HUES64 (cell line): Measurements from ENCODE around the gene ADRM1.

Source experiments
- H3K27ac ChIP-seq: 2 replicates; pipeline ENCODE4 v1.7.0; 2013; ENCODE audit warnings: low read depth, low read length, inconsistent platforms
- H3K27me3 ChIP-seq: 2 replicates; pipeline ENCODE4 v1.6.1; 2013; ENCODE audit warnings: mild to moderate bottlenecking, low read length; ENCODE audit not compliant: insufficient read depth
- H3K36me3 ChIP-seq: 2 replicates; pipeline ENCODE4 v1.6.1; 2013; ENCODE audit warnings: mild to moderate bottlenecking, low read length; ENCODE audit not compliant: insufficient read depth
- H3K4me1 ChIP-seq: 2 replicates; pipeline ENCODE4 v1.6.1; 2013; ENCODE audit warnings: mild to moderate bottlenecking, low read length, moderate library complexity; ENCODE audit not compliant: insufficient read depth
- H3K4me3 ChIP-seq: 2 replicates; pipeline ENCODE4 v1.5.1; 2013; ENCODE audit warnings: mild to moderate bottlenecking, low read length, moderate library complexity
- H3K9ac ChIP-seq: 2 replicates; pipeline ENCODE4 v1.6.1; 2013; ENCODE audit warnings: mild to moderate bottlenecking, low read depth, low read length
- H3K9me3 ChIP-seq: 2 replicates; pipeline ENCODE4 v1.6.1; 2013; ENCODE audit warnings: low read depth, low read length; ENCODE audit not compliant: insufficient read depth
- WGBS: fragments of 150-250, 120-280 bp; methylation state at CpG from one replicate; pipeline ENCODE4 v1.1.7; 2013; ENCODE audit warnings: missing lambda C conversion rate; 5-methylcytosine and 5-hydroxymethylcytosine counted together

Gene ADRM1

DNA sequence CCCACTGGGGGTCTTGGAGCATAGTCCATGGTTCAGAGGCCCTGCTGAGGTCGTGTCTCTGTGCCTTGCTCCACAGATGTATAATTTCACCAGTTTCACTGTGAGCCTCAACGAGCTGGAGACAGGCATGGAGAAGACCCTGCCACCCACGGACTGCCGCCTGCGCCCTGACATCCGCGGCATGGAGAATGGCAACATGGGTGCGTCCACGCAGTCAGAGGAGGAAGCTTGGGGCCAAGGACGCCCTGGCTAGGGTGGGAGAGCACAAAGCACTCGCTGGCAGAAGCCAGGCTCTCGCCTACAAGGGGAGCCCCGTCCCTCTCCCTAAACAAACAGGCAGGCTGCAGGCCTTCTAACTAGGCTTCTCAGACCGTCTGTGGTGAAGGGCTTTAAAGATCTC, 13.7 kb upstream of the ADRM1 start:
- H3K4me3 ChIP-seq, result no peak overlapping the region
- H3K27ac ChIP-seq, result no peak overlapping the region
- no peaks in the 10 kb centered on the region for H3K27me3 ChIP-seq
- H3K9ac ChIP-seq, result no peak overlapping the region
- peaks cover 49% of the 10 kb centered on the region for H3K36me3 ChIP-seq
- no peaks in the 10 kb centered on the region for H3K4me1 ChIP-seq
- H3K9me3 ChIP-seq, result no peaks in the 10 kb centered on the region
- WGBS, result 90% methylated on average over 14 of the region's 14 CpGs

DNA sequence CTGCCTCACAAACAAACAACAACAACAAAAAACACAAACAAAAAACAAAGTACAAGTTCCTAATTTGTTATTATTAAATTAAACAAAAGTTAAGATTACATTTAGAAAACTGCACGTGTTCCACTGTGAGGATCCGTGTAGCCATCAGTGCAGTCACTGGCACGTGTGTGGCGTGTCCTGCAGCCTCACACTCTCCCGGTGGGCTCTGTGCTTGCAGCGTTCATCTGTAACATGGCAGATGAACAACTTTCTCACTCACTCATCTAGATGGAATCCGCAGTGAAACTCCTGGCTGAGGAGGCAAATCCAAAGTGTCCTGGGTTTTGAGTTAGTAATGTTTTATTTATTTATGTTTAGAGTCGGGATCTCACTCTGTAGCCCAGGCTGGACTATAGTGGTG, 12.9 kb upstream of the ADRM1 start:
- H3K4me1 ChIP-seq, result no peaks in the 10 kb centered on the region
- WGBS, result 96% methylated on average over 8 of the region's 8 CpGs
- H3K27ac ChIP-seq, result no peak overlapping the region
- H3K9ac ChIP-seq, result no peak overlapping the region
- peaks cover 50% of the 10 kb centered on the region for H3K36me3 ChIP-seq
- no peaks in the 10 kb centered on the region for H3K27me3 ChIP-seq
- H3K9me3 ChIP-seq, result no peaks in the 10 kb centered on the region
- H3K4me3 ChIP-seq, result no peak overlapping the region

DNA sequence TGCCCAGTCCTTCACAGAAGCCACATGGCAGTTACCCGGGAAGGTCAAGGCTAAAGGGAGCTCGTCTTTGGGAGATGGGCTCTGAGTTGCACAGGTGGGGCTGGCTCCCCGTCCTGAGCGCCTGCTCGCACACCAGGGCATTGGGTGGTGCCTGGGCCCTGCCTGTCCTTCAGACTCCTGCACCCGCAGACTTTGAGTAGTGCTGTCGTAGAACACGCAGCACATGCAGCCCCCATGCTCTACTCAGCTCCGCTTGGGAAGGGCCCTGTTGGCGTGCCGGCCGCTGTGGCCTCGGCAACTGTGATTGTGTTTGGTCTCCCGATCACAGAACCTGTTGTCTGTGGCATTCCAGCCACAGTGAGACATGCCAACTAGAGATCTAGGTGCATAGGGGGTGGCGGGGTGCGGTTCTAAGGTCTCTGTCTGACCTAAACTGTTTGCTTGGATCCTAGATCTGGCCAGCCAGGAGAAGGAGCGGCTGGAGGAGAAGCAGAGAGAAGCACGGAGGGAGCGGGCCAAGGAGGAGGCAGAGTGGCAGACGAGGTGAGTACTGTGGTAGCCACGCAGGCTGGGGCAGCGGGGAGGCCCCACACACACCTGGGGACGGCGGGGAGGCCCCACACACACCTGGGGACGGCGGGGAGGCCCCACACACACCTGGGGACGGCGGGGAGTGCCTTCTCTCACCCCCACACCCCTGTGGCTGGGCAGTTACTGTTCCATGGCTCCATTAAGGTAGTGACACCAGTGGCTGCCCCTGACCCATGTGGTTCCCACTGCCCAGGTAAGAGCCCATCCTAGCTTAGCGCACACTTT, 11.3 kb upstream of the ADRM1 start:
- Histone ChIP-seq H3K4me3 (no peak overlapping the region), H3K9me3 (no peaks in the 10 kb centered on the region), H3K27ac (no peak overlapping the region), H3K4me1 (no peaks in the 10 kb centered on the region), H3K27me3 (no peaks in the 10 kb centered on the region), H3K9ac (no peak overlapping the region), H3K36me3 (peaks cover 50% of the 10 kb centered on the region)
- WGBS, result 97% methylated on average over 29 of the region's 29 CpGs

DNA sequence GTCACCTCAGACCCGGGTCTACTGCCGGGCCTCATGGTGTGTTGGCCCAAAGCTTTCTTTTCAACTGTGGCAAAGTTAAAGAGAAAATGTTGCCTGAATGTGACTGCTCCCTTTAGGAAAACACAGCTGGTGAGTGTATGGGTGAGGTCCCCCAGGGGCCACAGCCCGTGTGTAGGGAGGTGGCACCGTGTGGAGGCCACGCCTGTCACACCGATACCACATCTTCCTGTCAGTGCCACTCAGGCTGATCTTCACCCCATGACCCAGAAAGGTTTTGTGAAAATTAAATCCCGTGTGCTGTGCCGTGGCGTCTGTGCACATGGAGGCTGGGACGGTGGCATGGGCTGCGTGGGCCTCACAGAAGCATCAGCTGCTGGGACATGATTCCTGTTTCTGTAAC, 10.7 kb upstream of the ADRM1 start:
- Histone ChIP-seq H3K4me1 (no peaks in the 10 kb centered on the region), H3K9ac (no peak overlapping the region)
- WGBS, result 98% methylated on average over 11 of the region's 11 CpGs

DNA sequence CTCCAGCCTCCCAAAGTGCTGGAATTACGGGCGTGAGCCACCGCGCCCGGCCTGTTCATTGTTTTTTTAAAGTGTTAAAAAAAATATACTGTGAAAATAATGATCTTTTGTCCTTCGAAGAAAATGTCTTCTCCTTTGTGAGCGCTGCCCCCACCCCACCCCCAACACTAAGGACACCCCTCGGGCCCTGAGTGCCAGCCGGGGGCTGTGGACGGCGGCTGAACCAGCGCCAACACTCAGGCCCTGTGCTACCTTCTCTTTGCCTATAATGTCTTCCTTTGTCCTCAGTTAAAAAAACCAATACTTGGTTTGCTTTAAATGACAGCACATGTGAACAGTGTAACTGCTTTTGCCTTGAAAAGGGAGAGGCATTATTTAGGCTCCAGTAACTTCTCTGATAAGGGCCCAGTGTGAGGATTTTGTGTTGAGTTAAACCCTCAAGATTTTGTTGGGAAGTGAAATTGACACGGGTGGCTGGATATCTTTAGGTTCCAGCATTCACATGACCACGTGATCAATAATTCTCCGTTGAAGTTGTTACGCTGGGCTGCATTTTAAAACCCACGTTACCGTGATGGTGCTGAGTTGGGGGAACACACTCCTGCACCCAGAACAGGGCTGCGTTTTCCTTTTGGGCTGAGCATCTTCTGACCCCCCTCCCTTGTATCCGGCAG, 9.5 kb upstream of the ADRM1 start:
- Histone ChIP-seq H3K4me1 (no peaks in the 10 kb centered on the region), H3K27me3 (no peaks in the 10 kb centered on the region), H3K9me3 (no peaks in the 10 kb centered on the region), H3K9ac (no peak overlapping the region), H3K27ac (no peak overlapping the region), H3K36me3 (peaks cover 42% of the 10 kb centered on the region), H3K4me3 (no peak overlapping the region)
- 94% methylated on average over 20 of the region's 20 CpGs for WGBS

More for the DNA sequence above, 10.7 kb upstream of the ADRM1 start:
- H3K27me3 ChIP-seq, result no peaks in the 10 kb centered on the region
- peaks cover 45% of the 10 kb centered on the region for H3K36me3 ChIP-seq
- no peak overlapping the region for H3K4me3 ChIP-seq
- H3K9me3 ChIP-seq, result no peaks in the 10 kb centered on the region
- H3K27ac ChIP-seq, result no peak overlapping the region

DNA sequence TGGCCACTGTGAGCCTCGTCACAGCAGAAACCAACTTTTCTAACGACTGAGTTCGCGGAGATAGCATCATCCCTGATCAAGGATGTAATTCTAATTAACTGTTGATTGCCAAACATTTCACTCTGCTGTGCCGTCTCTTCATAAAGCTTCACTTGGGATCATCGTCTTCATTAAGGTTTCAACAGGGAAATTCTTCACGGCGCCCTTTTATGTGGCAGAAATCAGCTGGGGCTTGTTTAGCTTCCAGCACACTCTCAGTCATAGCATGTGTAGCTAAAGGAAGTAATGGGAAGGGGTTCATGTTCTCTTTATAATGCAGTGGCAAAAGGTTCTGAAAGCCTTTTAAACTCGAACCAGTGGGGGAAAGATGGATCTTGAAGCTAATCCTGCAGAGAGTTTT, 8.9 kb upstream of the ADRM1 start:
- WGBS, result 94% methylated on average over 9 of the region's 9 CpGs
- Histone ChIP-seq H3K9me3 (no peaks in the 10 kb centered on the region), H3K36me3 (peaks cover 42% of the 10 kb centered on the region), H3K4me1 (no peaks in the 10 kb centered on the region), H3K27me3 (no peaks in the 10 kb centered on the region), H3K4me3 (no peak overlapping the region), H3K27ac (no peak overlapping the region), H3K9ac (no peak overlapping the region)

DNA sequence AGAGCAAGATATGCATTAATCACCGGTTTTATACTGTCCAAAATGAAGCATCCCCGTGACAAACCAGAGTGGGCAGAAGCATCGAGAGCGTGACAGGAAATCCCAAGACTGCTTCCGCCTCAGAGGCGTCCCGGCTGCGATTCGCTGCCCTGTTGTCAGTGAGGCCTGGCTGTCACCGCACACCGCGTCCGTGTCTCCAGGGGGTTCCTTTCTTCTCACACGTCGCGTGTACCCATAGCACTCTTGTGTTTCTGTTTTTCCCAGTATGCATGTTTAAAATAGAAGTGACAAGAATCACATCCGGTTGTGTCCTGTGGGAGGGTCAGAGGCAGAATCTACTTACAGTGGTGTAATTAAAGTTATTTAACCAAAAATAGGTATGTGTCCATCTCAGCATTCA, 8.3 kb upstream of the ADRM1 start:
- Histone ChIP-seq H3K27ac (no peak overlapping the region), H3K4me1 (no peaks in the 10 kb centered on the region), H3K4me3 (no peak overlapping the region), H3K9me3 (no peaks in the 10 kb centered on the region), H3K9ac (no peak overlapping the region), H3K36me3 (peaks cover 42% of the 10 kb centered on the region), H3K27me3 (no peaks in the 10 kb centered on the region)
- 96% methylated on average over 17 of the region's 17 CpGs for WGBS

DNA sequence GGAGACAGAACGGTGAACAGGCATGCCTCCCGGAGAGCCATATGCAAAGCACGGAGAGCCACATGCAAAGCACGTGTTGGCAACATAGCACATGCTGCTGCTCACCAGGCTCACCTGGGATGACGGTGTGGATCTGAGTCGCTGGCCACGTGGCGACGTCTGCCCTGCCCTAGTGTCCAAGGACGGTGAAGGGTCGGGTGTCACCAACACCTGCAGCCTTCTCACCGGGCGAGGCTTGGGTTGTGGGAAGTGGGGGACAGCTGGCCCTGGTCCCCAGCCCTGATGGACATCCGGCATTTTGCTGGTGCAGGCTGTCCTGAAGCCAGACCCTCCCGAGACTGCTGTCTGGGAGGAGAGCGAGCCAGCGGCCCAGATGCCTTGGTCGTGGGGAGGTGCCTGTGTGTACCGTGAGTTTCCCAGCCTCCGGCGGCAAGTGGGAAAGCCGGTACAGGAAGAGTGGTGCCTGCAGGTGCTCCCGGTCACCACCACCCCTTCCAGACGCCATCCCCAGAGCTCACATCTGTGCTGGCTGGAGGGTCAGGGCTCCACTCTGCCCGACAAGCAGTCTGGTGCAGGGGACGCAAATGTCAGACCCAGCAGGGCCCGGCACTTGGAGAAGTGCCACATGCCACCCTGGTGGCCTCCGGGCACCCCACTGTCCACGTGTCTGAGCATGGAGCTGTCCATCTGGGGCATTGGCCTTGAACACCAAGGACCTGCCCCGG, 5.9 kb upstream of the ADRM1 start:
- H3K4me1 ChIP-seq, result no peaks in the 10 kb centered on the region
- no peaks in the 10 kb centered on the region for H3K9me3 ChIP-seq
- peaks cover 34% of the 10 kb centered on the region for H3K36me3 ChIP-seq
- 95% methylated on average over 30 of the region's 30 CpGs for WGBS
- H3K9ac ChIP-seq, result no peak overlapping the region
- H3K27me3 ChIP-seq, result no peaks in the 10 kb centered on the region
- no peak overlapping the region for H3K4me3 ChIP-seq
- no peak overlapping the region for H3K27ac ChIP-seq

DNA sequence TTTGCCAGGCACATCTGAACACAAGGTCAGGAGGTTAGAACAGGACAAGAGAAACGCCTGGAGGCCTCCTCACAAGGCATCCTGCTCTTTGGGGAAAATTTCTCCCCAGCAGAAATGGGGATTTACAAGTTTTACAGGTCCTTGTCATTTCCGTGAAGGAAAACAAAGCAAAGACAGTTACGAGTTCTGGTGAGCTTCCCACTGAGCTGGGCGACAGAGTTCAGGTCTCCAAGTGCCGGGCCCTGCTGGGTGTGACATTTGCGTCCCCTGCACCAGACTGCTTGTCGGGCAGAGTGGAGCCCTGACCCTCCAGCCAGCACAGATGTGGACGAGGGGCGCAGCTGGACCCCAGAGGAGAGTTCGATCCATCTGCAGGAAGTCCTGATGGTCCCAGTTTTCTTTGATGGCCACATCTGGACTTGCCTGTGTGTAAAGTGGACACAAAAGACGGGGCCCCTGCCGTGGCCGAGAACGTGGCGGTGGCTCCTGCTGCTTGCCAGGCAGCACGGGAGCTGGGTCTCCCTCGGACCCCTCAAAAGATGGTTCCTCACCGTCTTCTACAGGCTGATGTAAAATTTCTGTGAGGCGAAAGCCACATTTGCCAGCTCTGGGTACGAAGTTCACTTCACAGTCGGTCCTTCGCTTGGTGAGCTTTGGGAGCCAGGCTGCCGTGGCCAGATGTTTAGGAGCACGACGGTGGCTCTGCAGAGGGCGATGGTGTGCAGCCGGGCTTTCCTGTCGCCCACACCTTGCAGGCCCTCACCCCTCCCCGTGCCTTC, 5.2 kb upstream of the ADRM1 start:
- Histone ChIP-seq H3K4me3 (no peak overlapping the region), H3K9ac (no peak overlapping the region), H3K36me3 (peaks cover 26% of the 10 kb centered on the region), H3K27me3 (no peaks in the 10 kb centered on the region), H3K9me3 (no peaks in the 10 kb centered on the region), H3K4me1 (no peaks in the 10 kb centered on the region), H3K27ac (no peak overlapping the region)
- 93% methylated on average over 29 of the region's 29 CpGs for WGBS

DNA sequence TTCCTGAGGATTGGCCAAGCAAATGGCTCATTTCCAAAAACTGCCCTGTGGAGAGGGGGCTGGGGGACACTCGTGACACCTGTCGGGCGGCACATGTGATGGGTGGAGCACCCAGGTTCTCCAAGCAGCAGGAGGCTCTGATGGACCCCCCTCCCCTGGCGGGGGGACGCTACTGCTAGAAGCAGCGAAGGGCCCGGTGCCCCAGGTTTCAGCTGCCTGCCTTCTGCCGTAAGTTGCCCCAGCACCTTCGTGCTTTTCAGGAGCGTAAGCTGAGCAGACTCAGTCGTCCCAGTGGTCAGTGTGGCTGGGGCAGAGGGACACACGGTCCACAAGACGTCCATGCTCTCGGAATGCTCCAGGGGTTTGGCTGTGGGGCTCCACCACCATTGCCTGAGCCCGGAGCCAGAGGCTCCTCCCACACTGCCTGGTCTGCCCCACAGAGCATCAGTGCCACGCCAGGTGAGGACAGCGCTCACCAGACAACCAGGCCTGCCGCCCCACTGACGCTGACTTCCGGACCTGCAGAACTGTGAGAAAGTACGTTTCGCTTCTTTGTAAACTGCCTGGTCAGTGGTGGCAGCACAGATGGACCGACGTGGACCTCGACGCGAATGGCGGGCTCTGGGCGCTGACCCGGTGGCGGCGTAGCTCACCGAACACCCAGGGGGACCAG, 4.1 kb upstream of the ADRM1 start:
- no peak overlapping the region for H3K4me3 ChIP-seq
- no peak overlapping the region for H3K27ac ChIP-seq
- H3K27me3 ChIP-seq, result no peaks in the 10 kb centered on the region
- H3K36me3 ChIP-seq, result peaks cover 24% of the 10 kb centered on the region
- WGBS, result 95% methylated on average over 33 of the region's 33 CpGs
- no peak overlapping the region for H3K9ac ChIP-seq
- no peaks in the 10 kb centered on the region for H3K4me1 ChIP-seq
- no peaks in the 10 kb centered on the region for H3K9me3 ChIP-seq
